ENCODE data around the gene BEND7. TPM values are rescaled to one million over a fixed set of nuclear protein-coding genes. Genes with fewer than 3 reads are reported as not detected.
A peak's percentile ranks its signal among the peaks of the same experiment; 100 is the strongest.

BEND7 gene
- total and polyA plus RNA-seq, 2 of the 13 experiments (the other 11 are each of a cell fraction or from before 2014, with no cell fraction given): 14.1 to 17.1 TPM

DNA sequence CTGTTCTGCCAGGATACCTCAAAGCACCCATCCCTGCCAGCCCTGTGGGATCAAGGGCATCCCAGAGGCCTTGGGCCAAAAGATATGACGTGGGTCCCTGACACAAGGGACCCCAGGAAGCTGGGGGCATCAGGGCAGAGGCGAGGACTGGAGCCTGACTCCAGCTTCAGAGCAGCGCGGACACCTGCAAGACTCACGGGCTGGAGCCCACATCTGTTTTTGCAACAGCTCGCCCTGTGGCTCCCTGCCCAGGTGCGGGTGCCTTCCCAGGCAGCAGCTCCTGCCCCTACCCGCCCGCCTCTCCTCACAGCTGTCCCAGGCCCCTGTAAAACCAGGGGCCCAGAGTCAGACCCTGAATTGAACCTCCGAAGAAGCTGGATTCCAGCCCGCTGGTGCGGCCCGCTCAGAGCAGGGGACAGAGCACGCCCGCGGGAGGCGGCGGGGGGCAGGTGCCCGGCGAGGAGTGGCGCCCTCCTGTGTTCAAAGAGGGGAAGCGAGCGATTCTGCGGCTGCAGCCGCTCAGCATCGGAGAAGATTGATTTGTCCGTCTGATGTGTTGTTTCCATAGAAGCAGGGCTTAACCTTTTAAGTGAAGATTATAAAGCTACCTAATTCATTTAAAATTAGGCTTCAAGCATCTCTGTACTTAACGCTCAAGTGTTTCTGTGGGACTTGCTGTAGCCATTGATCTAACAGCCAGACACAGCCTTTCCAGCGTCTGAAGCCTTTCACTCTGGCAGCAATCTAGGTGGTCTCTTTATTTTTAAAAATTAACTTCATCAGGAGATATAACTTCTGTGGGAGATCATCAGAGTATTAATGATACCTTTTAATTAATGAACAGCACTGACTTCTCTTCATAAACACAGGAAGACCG lies 88.4 kb downstream of the BEND7 start (continued):
- 0 out of 2 replicates have a peak, but pooled peaks have one; percentile 50 for TF ChIP-seq ZNF605 (CRISPR knock-in tag; IDR thresholded peaks at IDR 0.05)

DNA sequence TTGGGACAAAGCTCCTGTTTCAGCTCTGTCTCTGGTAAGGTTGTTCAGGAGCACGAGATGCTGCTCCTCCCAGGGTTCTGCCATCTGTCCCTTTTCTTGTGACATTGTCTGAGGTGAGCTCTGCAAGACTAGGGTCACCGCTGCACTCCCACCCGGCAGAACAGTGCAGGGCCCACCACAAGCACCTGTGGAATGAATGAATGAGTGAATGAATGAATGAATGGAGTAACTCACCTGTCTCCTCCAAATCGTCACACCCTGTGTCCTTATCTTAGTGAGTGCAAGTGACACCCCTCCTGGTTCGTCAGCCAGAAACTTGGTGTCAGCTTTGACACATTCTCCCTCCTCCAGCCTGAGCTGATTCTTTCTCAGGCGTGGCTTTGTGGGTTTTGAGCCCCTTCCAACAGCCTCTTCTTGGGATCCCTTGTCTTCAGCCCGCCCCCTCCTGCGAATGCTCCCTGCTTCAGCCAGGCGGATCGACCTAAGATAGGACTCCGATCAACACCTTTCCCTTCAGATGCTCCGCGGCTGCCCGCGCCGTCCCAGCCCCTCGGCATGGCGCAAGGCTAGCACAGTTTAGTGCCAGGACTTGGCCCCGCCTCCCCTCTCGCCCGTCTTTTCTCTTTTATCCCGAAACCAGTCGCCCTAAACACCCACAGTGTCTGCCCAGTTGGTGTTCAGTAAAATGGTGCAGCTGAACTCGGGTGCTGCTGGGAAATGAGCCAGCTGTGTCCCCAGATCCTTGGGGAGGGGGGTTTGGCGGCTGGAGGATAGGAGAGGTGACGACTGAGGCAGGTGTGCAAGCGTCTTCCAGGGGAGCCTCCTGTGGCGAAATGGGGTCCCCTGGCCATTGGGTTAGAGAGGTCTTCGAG lies 89.3 kb downstream of the BEND7 start:
- no peaks in the 10 kb centered on the region for H3K9me3 ChIP-seq (ENCODE audit: low read length)
- no peaks in the 10 kb centered on the region for H4K20me1 ChIP-seq (ENCODE audit: insufficient read depth, low read length)
- H2AFZ ChIP-seq (ENCODE audit: low read length): no peak overlapping the region
- H3K27ac ChIP-seq (ENCODE audit: extremely low read length, insufficient read depth, low read length): no peak overlapping the region
- DNase-seq (ENCODE audit: low spot score): no peak
- CTCF ChIA-PET (ENCODE audit: low intra/inter-chr PET ratio, low total read pairs): interaction anchor here (1.1 to 2.9 kb wide), 4 partner anchors 24 to 278 kb away, joined by 3 to 39 read pairs (median 10); partner anchors contain the start of genes BEND7 and MCM10
- H3K9ac ChIP-seq (ENCODE audit: insufficient read depth, low read depth, low read length): peak overlapping the region; percentile 49; the same call in 1 of the 2 replicates
- BruUV-seq (replicated peaks): no TSS peak
- ATAC-seq: peak; percentile 72
- 11% methylated on average over 28 of the region's 29 CpGs for WGBS (ENCODE audit: low lambda C conversion rate)
- FAIRE-seq: no peak
- H3K36me3 ChIP-seq (replicated peaks in 1 of 2; ENCODE audit: control insufficient read depth in 1 of 2, insufficient read depth in 2 of 2, low read length in 2 of 2): no peaks in the 10 kb centered on the region
- peaks cover 2 to 12% of the 10 kb centered on the region in 2 experiments; a peak in 3 of 5 replicates for H3K27me3 ChIP-seq (ENCODE audit: control insufficient read depth in 1 of 2, insufficient read depth in 2 of 2, low read length in 2 of 2)
- POLR2A ChIA-PET: interaction anchor here (1.3 kb wide), 1 partner anchor 68 kb away, joined by 4 read pairs; no protein-coding TSS in a partner anchor
- peak overlapping the region; percentile 40 to 76 (median 63); a peak in 5 of 6 replicates for H3K4me3 ChIP-seq (replicated peaks in 1 of 3; ENCODE audit: insufficient read depth in 1 of 3, low read depth in 2 of 3, low read length in 3 of 3)
- in situ Hi-C loops (cut with HindIII; ENCODE audit: extremely low pct_ligation_motif_present, low pct_unique_long_range_greater_than_20kb) (loop anchor here (5.0 kb wide), 1 partner anchor 67 kb away; no protein-coding TSS in a partner anchor), intact Hi-C loops (cut with micrococcal nuclease; ENCODE audit: unreplicated experiment) (loop anchor here (1.0 kb wide), 2 partner anchors 24 to 67 kb away; no protein-coding TSS in a partner anchor)
- TF ChIP-seq ZNF501 (CRISPR knock-in tag; IDR thresholded peaks at IDR 0.05) (no peak), KDM5B (CRISPR knock-in tag; IDR thresholded peaks at IDR 0.05; ENCODE audit: borderline replicate concordance) (no peak), ZNF547 (CRISPR knock-in tag; IDR thresholded peaks at IDR 0.05) (no peak), SP5 (CRISPR knock-in tag; IDR thresholded peaks at IDR 0.05; ENCODE audit: borderline replicate concordance, low read depth) (no peak), ZNF24 (IDR thresholded peaks at IDR 0.05) (peak; percentile 71; the same call in 1 of the 2 replicates)
- TF ChIP-seq, protein P1, sequence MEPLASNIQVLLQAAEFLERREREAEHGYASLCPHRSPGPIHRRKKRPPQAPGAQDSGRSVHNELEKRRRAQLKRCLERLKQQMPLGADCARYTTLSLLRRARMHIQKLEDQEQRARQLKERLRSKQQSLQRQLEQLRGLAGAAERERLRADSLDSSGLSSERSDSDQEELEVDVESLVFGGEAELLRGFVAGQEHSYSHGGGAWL (CRISPR knock-in tag; IDR thresholded peaks at IDR 0.05): 0 out of 2 replicates have a peak, but pooled peaks have one; percentile 12
- no peaks in the 10 kb centered on the region for H3K79me2 ChIP-seq (ENCODE audit: insufficient read depth, low read length)
- H3K4me2 ChIP-seq (ENCODE audit: low read depth, low read length): peak overlapping the region; percentile 78
- H3K4me1 ChIP-seq (ENCODE audit: insufficient read depth, low read length): peaks cover 24% of the 10 kb centered on the region

All from HepG2 (cell line).